GM10847 (cell line): ENCODE results near the gene MKNK1.
A peak's percentile ranks its signal among the peaks of the same experiment; 100 is the strongest.

ENCODE experiments used
- POLR2A ChIP-seq: IDR thresholded peaks from 2 replicates; pipeline ENCODE4 v1.6.1; 2011; ENCODE audit not compliant: insufficient read length; ENCODE audit errors: extremely low read depth

The MKNK1 gene

GRCh38 chr1:46603858-46604549 lies at the start of gene MKNK1:
MKNK1 (minus strand) TSS chr1:46604268; CDS start chr1:46583327, 20,941 bp downstream.
- TF ChIP-seq POLR2A = peak; percentile 91

- no peak for TF ChIP-seq POLR2A
Measured at GRCh38 chr1:46653405-46653958, 49.4 kb upstream of the MKNK1 start.

GRCh38 chr1:46652321-46653100 lies 48.4 kb upstream of the MKNK1 start:
- TF ChIP-seq POLR2A = no peak

- TF ChIP-seq POLR2A = no peak
Measured at GRCh38 chr1:46650491-46650890, 46.4 kb upstream of the MKNK1 start.

- no peak for TF ChIP-seq POLR2A
Measured at GRCh38 chr1:46649764-46650163, 45.7 kb upstream of the MKNK1 start.

GRCh38 chr1:46647611-46648010 lies 43.5 kb upstream of the MKNK1 start:
- TF ChIP-seq POLR2A = no peak

- TF ChIP-seq POLR2A = no peak
Measured at GRCh38 chr1:46646844-46647243, 42.8 kb upstream of the MKNK1 start.

GRCh38 chr1:46646331-46646730 lies 42.3 kb upstream of the MKNK1 start:
- TF ChIP-seq POLR2A = no peak

GRCh38 chr1:46645815-46646214 lies 41.7 kb upstream of the MKNK1 start:
- no peak for TF ChIP-seq POLR2A

- TF ChIP-seq POLR2A = no peak
Measured at GRCh38 chr1:46643368-46643775, 39.3 kb upstream of the MKNK1 start.

GRCh38 chr1:46642115-46642680 lies 38.1 kb upstream of the MKNK1 start:
- no peak for TF ChIP-seq POLR2A

GRCh38 chr1:46639547-46639946 lies 35.5 kb upstream of the MKNK1 start:
- TF ChIP-seq POLR2A = no peak

- no peak for TF ChIP-seq POLR2A
Measured at GRCh38 chr1:46638921-46639320, 34.9 kb upstream of the MKNK1 start.

GRCh38 chr1:46637444-46638083 lies 33.5 kb upstream of the MKNK1 start:
- no peak for TF ChIP-seq POLR2A

GRCh38 chr1:46635205-46635604 lies 31.1 kb upstream of the MKNK1 start:
- TF ChIP-seq POLR2A = no peak

GRCh38 chr1:46630719-46631118 lies 26.7 kb upstream of the MKNK1 start:
- TF ChIP-seq POLR2A = no peak
